ENCODE results near the gene FUNDC2. TPM values are rescaled to one million over a fixed set of nuclear protein-coding genes. Genes with fewer than 3 reads are reported as not detected.

FUNDC2 gene
- polyA plus RNA-seq, 1 donor (not counting 4 experiments of a cell fraction or from before 2014, with no cell fraction given): 98.1 TPM

GRCh38 chrX:154986826-154987575, 39.6 kb upstream of the FUNDC2 start:
- dilution Hi-C loops (cut with MboI; ENCODE audit: extremely low pct_ligation_motif_present, low sequenced_read_pairs): no loop called here
- no peaks in the 10 kb centered on the region for H4K20me1 ChIP-seq (ENCODE audit: control insufficient read depth, extremely low read depth, insufficient read depth, low read length)
- no peak overlapping the region for H2AFZ ChIP-seq (ENCODE audit: control insufficient read depth, low read length)
- no peak overlapping the region for H3K4me3 ChIP-seq (ENCODE audit: control insufficient read depth in 2 of 3, extremely low read depth in 1 of 3, insufficient read depth in 2 of 3, low read depth in 1 of 3, low read length in 3 of 3)
- no peaks in the 10 kb centered on the region for H3K27me3 ChIP-seq (ENCODE audit: control insufficient read depth, extremely low read depth, insufficient read depth, low read length)
- no peak for FAIRE-seq
- no peak overlapping the region for H3K4me2 ChIP-seq (ENCODE audit: control insufficient read depth, extremely low read depth, insufficient read depth, low read depth, low read length)
- no peak overlapping the region for H3K9ac ChIP-seq (ENCODE audit: control insufficient read depth, extremely low read depth, insufficient read depth, low read length)
- H3K9me3 ChIP-seq (ENCODE audit: control insufficient read depth, low read depth, low read length): no peaks in the 10 kb centered on the region
- no peaks in the 10 kb centered on the region for H3K4me1 ChIP-seq (ENCODE audit: control insufficient read depth, extremely low read depth, insufficient read depth, low read length)
- no peaks in the 10 kb centered on the region for H3K79me2 ChIP-seq (ENCODE audit: control insufficient read depth, insufficient read depth, low read length)
- no peak for DNase-seq (ENCODE audit: low read depth, low spot score)
- H3K9me1 ChIP-seq (ENCODE audit: control insufficient read depth, extremely low read depth, insufficient read depth, low read length): no peaks in the 10 kb centered on the region
- TF ChIP-seq EZH2 (IDR thresholded peaks at IDR 0.05; ENCODE audit: low read length): no peak
- TF ChIP-seq, protein P1, sequence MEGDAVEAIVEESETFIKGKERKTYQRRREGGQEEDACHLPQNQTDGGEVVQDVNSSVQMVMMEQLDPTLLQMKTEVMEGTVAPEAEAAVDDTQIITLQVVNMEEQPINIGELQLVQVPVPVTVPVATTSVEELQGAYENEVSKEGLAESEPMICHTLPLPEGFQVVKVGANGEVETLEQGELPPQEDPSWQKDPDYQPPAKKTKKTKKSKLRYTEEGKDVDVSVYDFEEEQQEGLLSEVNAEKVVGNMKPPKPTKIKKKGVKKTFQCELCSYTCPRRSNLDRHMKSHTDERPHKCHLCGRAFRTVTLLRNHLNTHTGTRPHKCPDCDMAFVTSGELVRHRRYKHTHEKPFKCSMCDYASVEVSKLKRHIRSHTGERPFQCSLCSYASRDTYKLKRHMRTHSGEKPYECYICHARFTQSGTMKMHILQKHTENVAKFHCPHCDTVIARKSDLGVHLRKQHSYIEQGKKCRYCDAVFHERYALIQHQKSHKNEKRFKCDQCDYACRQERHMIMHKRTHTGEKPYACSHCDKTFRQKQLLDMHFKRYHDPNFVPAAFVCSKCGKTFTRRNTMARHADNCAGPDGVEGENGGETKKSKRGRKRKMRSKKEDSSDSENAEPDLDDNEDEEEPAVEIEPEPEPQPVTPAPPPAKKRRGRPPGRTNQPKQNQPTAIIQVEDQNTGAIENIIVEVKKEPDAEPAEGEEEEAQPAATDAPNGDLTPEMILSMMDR (optimal IDR thresholded peaks at IDR 0.05 in 1 of 3, IDR thresholded peaks at IDR 0.05 in 1 of 3, conservative IDR thresholded peaks at IDR 0.05 in 1 of 3; ENCODE audit: extremely low read depth in 1 of 3, insufficient read depth in 2 of 3, low read length in 3 of 3): no peak
- no peak overlapping the region for H3K27ac ChIP-seq (ENCODE audit: control insufficient read depth, insufficient read depth, low read length)
- H3K36me3 ChIP-seq (ENCODE audit: control insufficient read depth in 2 of 2, extremely low read depth in 1 of 2, insufficient read depth in 2 of 2, low read length in 2 of 2): no peaks in the 10 kb centered on the region

GRCh38 chrX:154987940-154988339, 38.7 kb upstream of the FUNDC2 start:
- Histone ChIP-seq H4K20me1 (ENCODE audit: control insufficient read depth, extremely low read depth, insufficient read depth, low read length) (no peaks in the 10 kb centered on the region), H3K9me3 (ENCODE audit: control insufficient read depth, low read depth, low read length) (no peaks in the 10 kb centered on the region), H3K4me2 (ENCODE audit: control insufficient read depth, extremely low read depth, insufficient read depth, low read depth, low read length) (no peak overlapping the region), H3K79me2 (ENCODE audit: control insufficient read depth, insufficient read depth, low read length) (no peaks in the 10 kb centered on the region), H3K36me3 (ENCODE audit: control insufficient read depth in 2 of 2, extremely low read depth in 1 of 2, insufficient read depth in 2 of 2, low read length in 2 of 2) (no peaks in the 10 kb centered on the region), H2AFZ (ENCODE audit: control insufficient read depth, low read length) (no peak overlapping the region), H3K4me1 (ENCODE audit: control insufficient read depth, extremely low read depth, insufficient read depth, low read length) (no peaks in the 10 kb centered on the region), H3K9ac (ENCODE audit: control insufficient read depth, extremely low read depth, insufficient read depth, low read length) (no peak overlapping the region), H3K27me3 (ENCODE audit: control insufficient read depth, extremely low read depth, insufficient read depth, low read length) (no peaks in the 10 kb centered on the region), H3K9me1 (ENCODE audit: control insufficient read depth, extremely low read depth, insufficient read depth, low read length) (no peaks in the 10 kb centered on the region), H3K4me3 (ENCODE audit: control insufficient read depth in 2 of 3, extremely low read depth in 1 of 3, insufficient read depth in 2 of 3, low read depth in 1 of 3, low read length in 3 of 3) (no peak overlapping the region), H3K27ac (ENCODE audit: control insufficient read depth, insufficient read depth, low read length) (no peak overlapping the region)
- DNase-seq (ENCODE audit: low read depth, low spot score): no peak
- TF ChIP-seq, protein P1 (optimal IDR thresholded peaks at IDR 0.05 in 1 of 3, IDR thresholded peaks at IDR 0.05 in 1 of 3, conservative IDR thresholded peaks at IDR 0.05 in 1 of 3; ENCODE audit: extremely low read depth in 1 of 3, insufficient read depth in 2 of 3, low read length in 3 of 3): no peak
- no peak for TF ChIP-seq EZH2 (IDR thresholded peaks at IDR 0.05; ENCODE audit: low read length)
- dilution Hi-C loops (cut with MboI; ENCODE audit: extremely low pct_ligation_motif_present, low sequenced_read_pairs): no loop called here
- FAIRE-seq: no peak

Measured in keratinocyte (primary cell).